KMS-11 (cell line): ENCODE measurements around the gene CPNE5.

Experiments
- H2AFZ ChIP-seq: fragments of 200-600 bp; sonication (generic); 2 replicates; pipeline ENCODE4 v1.6.1; 2016; ENCODE audit warnings: antibody characterized with exemption, mixed run types, low read depth
- H3K27ac ChIP-seq: fragments of 200-600 bp; sonication (generic); 2 replicates; pipeline ENCODE4 v1.6.1; 2016; ENCODE audit warnings: mild to moderate bottlenecking, mixed run types
- H3K27me3 ChIP-seq: fragments of 200-600 bp; sonication (generic); 2 replicates; pipeline ENCODE4 v1.6.1; 2017; ENCODE audit warnings: mild to moderate bottlenecking, low read depth, mixed run types, moderate library complexity; ENCODE audit not compliant: insufficient read depth
- H3K36me3 ChIP-seq: fragments of 200-600 bp; sonication (generic); 2 replicates; pipeline ENCODE4 v1.6.1; 2017; ENCODE audit warnings: mild to moderate bottlenecking, mixed run types; ENCODE audit not compliant: insufficient read depth
- H3K4me1 ChIP-seq: fragments of 200-600 bp; sonication (generic); 2 replicates; pipeline ENCODE4 v1.6.1; 2016; ENCODE audit warnings: mild to moderate bottlenecking, low read depth, mixed run types; ENCODE audit not compliant: poor library complexity, severe bottlenecking
- H3K4me2 ChIP-seq: fragments of 200-600 bp; sonication (generic); 2 replicates; pipeline ENCODE4 v1.7.0; 2016; ENCODE audit warnings: mild to moderate bottlenecking, mixed run types
- H3K4me3 ChIP-seq: fragments of 200-600 bp; sonication (generic); IDR thresholded peaks from 2 replicates; pipeline ENCODE4 v1.6.1; 2017; ENCODE audit warnings: low read depth, low read length, mixed read lengths; ENCODE audit not compliant: insufficient read depth
- H3K79me2 ChIP-seq: fragments of 200-600 bp; sonication (generic); 2 replicates; pipeline ENCODE4 v1.6.1; 2016; ENCODE audit warnings: low read depth, mixed run types; ENCODE audit not compliant: insufficient read depth
- H3K9ac ChIP-seq: fragments of 200-600 bp; sonication (generic); 2 replicates; pipeline ENCODE4 v1.6.1; 2016; ENCODE audit warnings: mild to moderate bottlenecking, mixed run types
- H4K20me1 ChIP-seq: fragments of 200-600 bp; sonication (generic); 2 replicates; pipeline ENCODE4 v1.6.1; 2016; ENCODE audit warnings: mild to moderate bottlenecking, mixed run types; ENCODE audit not compliant: insufficient read depth
- CTCF ChIP-seq: fragments of 200-600 bp; sonication (generic); conservative IDR thresholded peaks from 2 replicates; pipeline ENCODE4 v1.6.1; 2017; ENCODE audit warnings: low read depth, mild to moderate bottlenecking, antibody characterized with exemption, low read length, moderate library complexity, mixed read lengths

CPNE5 gene

GRCh38 chr6:36840432-36841403, 1.5 kb upstream of the CPNE5 start:
- Histone ChIP-seq H3K27ac (no peak overlapping the region), H3K4me2 (no peak overlapping the region), H3K4me3 (no peak overlapping the region), H2AFZ (no peak overlapping the region), H4K20me1 (no peaks in the 10 kb centered on the region), H3K79me2 (no peaks in the 10 kb centered on the region), H3K36me3 (no peaks in the 10 kb centered on the region), H3K4me1 (no peaks in the 10 kb centered on the region), H3K9ac (no peak overlapping the region), H3K27me3 (no peaks in the 10 kb centered on the region)
- no peak for TF ChIP-seq CTCF

- H3K9ac ChIP-seq, result no peak overlapping the region
- no peak overlapping the region for H3K4me2 ChIP-seq
- no peak overlapping the region for H2AFZ ChIP-seq
- H3K4me3 ChIP-seq, result no peak overlapping the region
- H3K27me3 ChIP-seq, result no peaks in the 10 kb centered on the region
- no peaks in the 10 kb centered on the region for H3K4me1 ChIP-seq
- no peak overlapping the region for H3K27ac ChIP-seq
- H3K36me3 ChIP-seq, result no peaks in the 10 kb centered on the region
- no peaks in the 10 kb centered on the region for H3K79me2 ChIP-seq
- TF ChIP-seq CTCF, result no peak
- no peaks in the 10 kb centered on the region for H4K20me1 ChIP-seq
Observed at GRCh38 chr6:36839749-36840431, 646 bp upstream of the CPNE5 start.

- no peak for TF ChIP-seq CTCF
- H4K20me1 ChIP-seq, result no peaks in the 10 kb centered on the region
- H3K36me3 ChIP-seq, result no peaks in the 10 kb centered on the region
- no peaks in the 10 kb centered on the region for H3K4me1 ChIP-seq
- H3K27me3 ChIP-seq, result no peaks in the 10 kb centered on the region
- H3K27ac ChIP-seq, result no peak overlapping the region
- H3K79me2 ChIP-seq, result no peaks in the 10 kb centered on the region
- H3K9ac ChIP-seq, result no peak overlapping the region
- H2AFZ ChIP-seq, result no peak overlapping the region
- H3K4me3 ChIP-seq, result no peak overlapping the region
- H3K4me2 ChIP-seq, result no peak overlapping the region
Observed at GRCh38 chr6:36837686-36838085, 1.6 kb downstream of the CPNE5 start.

GRCh38 chr6:36837022-36837339, 2.3 kb downstream of the CPNE5 start:
- TF ChIP-seq CTCF, result no peak
- Histone ChIP-seq H3K4me3 (no peak overlapping the region), H4K20me1 (no peaks in the 10 kb centered on the region), H3K4me2 (no peak overlapping the region), H3K9ac (no peak overlapping the region), H3K36me3 (no peaks in the 10 kb centered on the region), H3K27ac (no peak overlapping the region), H3K79me2 (no peaks in the 10 kb centered on the region), H2AFZ (no peak overlapping the region), H3K27me3 (no peaks in the 10 kb centered on the region), H3K4me1 (no peaks in the 10 kb centered on the region)
